Measurements from ENCODE around the gene ARL6IP5.

DNA sequence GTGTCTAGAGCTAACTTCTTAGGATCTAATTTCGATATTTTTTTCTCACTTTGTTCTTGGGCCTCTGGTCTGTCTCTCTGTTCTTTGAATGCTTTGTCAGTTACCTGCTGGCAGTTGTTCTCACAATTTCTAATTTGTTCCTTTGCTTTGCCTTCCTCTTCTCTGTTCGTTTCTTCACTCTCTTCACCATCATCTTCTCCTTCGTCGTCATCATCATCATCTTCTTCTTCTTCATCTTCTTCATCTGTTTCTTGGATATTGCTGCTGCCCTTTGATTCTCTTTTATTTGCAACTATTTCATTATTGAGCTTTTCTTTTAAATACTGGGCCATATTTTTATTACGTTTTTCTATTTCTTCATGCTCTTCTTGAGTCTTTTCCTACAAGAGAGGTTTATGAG is 34.9 kb downstream of the ARL6IP5 start:
- TF ChIP-seq, protein P1, sequence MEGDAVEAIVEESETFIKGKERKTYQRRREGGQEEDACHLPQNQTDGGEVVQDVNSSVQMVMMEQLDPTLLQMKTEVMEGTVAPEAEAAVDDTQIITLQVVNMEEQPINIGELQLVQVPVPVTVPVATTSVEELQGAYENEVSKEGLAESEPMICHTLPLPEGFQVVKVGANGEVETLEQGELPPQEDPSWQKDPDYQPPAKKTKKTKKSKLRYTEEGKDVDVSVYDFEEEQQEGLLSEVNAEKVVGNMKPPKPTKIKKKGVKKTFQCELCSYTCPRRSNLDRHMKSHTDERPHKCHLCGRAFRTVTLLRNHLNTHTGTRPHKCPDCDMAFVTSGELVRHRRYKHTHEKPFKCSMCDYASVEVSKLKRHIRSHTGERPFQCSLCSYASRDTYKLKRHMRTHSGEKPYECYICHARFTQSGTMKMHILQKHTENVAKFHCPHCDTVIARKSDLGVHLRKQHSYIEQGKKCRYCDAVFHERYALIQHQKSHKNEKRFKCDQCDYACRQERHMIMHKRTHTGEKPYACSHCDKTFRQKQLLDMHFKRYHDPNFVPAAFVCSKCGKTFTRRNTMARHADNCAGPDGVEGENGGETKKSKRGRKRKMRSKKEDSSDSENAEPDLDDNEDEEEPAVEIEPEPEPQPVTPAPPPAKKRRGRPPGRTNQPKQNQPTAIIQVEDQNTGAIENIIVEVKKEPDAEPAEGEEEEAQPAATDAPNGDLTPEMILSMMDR (IDR thresholded peaks at IDR 0.05) = no peak
- no peak for TF ChIP-seq POLR2A (IDR thresholded peaks at IDR 0.05)
